GM12878 (cell line): ENCODE data around the gene COTL1.

Experiments used
- ATF2 ChIP-seq: IDR thresholded peaks from 2 replicates; pipeline ENCODE4 v1.6.1; 2012; ENCODE audit warnings: low read length, inconsistent platforms
- ETV6 ChIP-seq, 2 experiments: fragments of 450-650 bp in 1 of 2; IDR thresholded peaks in 1 of 2; conservative IDR thresholded peaks in 1 of 2; 2 replicates each; pipeline ENCODE4 v1.6.1; 2014; ENCODE audit warnings: antibody characterized with exemption in 1 of 2, borderline replicate concordance in 1 of 2, low read depth in 1 of 2, mild to moderate bottlenecking in 1 of 2, moderate library complexity in 1 of 2
- EZH2 ChIP-seq: IDR thresholded peaks from 2 replicates; pipeline ENCODE4 v1.6.1; 2012; ENCODE audit warnings: low read depth, mild to moderate bottlenecking, control low read depth, inconsistent platforms, low read length, borderline replicate concordance; ENCODE audit not compliant: control insufficient read depth
- GABPA ChIP-seq: IDR thresholded peaks from 2 replicates; pipeline ENCODE4 v1.6.1; 2014; ENCODE audit warnings: antibody characterized with exemption, low read depth, mild to moderate bottlenecking, inconsistent platforms
- NFYB ChIP-seq: IDR thresholded peaks from 2 replicates; pipeline ENCODE4 v1.6.1; 2011; ENCODE audit warnings: low read depth, mild to moderate bottlenecking, low read length, improper control_type of control experiment, moderate library complexity; ENCODE audit not compliant: insufficient read depth
- POLR2A ChIP-seq: IDR thresholded peaks from 2 replicates; pipeline ENCODE4 v1.6.1; 2011; ENCODE audit warnings: low read depth, mild to moderate bottlenecking, low read length
- RAD21 ChIP-seq: IDR thresholded peaks from 2 replicates; pipeline ENCODE4 v1.6.1; 2011; ENCODE audit warnings: mild to moderate bottlenecking, low read depth, low read length, moderate library complexity; ENCODE audit not compliant: insufficient read depth
- RCOR1 ChIP-seq: conservative IDR thresholded peaks from 2 replicates; pipeline ENCODE4 v1.6.1; 2012; ENCODE audit warnings: low read depth, low read length, improper control_type of control experiment
- REST ChIP-seq: IDR thresholded peaks from 2 replicates; pipeline ENCODE4 v1.6.1; 2012; ENCODE audit warnings: mild to moderate bottlenecking, low read depth, low read length
- RFX5 ChIP-seq: IDR thresholded peaks from 2 replicates; pipeline ENCODE4 v1.6.1; 2011; ENCODE audit warnings: low read depth, low read length, improper control_type of control experiment
- TF ChIP-seq, protein P1 (sequence below): IDR thresholded peaks from 2 replicates; pipeline ENCODE4 v1.6.1; 2012; ENCODE audit warnings: low read depth, low read length, improper control_type of control experiment

- TF ChIP-seq RFX5, result no peak
- TF ChIP-seq GABPA, result no peak
- no peak for TF ChIP-seq NFYB
- TF ChIP-seq POLR2A, result no peak
- TF ChIP-seq EZH2, result no peak
- TF ChIP-seq RCOR1, result no peak
- no peak for TF ChIP-seq ETV6 (conservative IDR thresholded peaks at IDR 0.05 in 1 of 2, IDR thresholded peaks at IDR 0.05 in 1 of 2; ENCODE audit: borderline replicate concordance in 1 of 2, low read depth in 1 of 2)
- no peak for TF ChIP-seq RAD21
- no peak for TF ChIP-seq REST
- TF ChIP-seq, protein P1, sequence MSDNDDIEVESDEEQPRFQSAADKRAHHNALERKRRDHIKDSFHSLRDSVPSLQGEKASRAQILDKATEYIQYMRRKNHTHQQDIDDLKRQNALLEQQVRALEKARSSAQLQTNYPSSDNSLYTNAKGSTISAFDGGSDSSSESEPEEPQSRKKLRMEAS, result no peak
- no peak for TF ChIP-seq ATF2
Measured at GRCh38 chr16:84570739-84571403, 47.0 kb downstream of the COTL1 start.
